ENCODE measurements around the gene BBS7.

Gene BBS7

DNA sequence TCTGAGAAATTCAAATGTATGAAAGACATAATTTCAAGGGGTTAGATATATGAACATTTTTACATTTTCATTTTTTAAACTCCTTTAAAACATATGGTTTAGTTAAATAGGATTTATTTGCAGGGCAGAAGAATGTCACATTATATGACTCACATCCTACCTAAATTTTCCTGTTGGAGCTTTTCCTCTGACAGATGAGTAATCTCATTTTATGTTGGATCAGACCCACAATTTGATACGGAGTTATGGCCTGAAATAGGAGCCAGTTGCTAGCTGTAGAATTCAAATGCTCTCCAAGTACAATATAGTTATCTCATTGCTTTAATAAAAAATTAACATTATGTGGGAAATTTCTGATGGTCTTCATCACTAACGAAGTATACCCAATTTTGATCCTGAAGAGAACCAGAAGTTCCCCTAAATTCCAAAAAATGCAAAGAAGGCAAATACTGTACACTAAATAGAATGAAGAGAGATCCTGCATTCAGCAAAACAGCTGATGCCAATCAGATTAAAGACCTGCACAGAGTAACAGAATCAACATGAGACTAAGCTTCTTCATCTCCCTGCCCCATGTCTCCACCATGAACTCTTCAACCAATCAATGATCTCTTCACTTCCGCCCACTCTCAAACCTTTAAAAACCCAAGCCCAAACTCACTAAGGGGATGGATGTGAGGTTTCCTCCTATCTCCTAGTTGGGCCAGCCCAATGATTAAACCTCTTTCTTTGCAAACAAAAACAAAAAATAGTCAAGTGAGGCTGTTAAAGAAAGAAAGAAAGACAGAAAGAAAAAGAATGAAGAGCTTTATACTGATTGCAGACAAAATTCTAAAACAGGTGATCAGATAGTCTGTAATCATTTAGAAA, 80.1 kb downstream of the BBS7 start:
- DNase-seq, result no peak

- no peak for DNase-seq
Observed at GRCh38 chr4:121789455-121789854, 80.8 kb downstream of the BBS7 start.

DNA sequence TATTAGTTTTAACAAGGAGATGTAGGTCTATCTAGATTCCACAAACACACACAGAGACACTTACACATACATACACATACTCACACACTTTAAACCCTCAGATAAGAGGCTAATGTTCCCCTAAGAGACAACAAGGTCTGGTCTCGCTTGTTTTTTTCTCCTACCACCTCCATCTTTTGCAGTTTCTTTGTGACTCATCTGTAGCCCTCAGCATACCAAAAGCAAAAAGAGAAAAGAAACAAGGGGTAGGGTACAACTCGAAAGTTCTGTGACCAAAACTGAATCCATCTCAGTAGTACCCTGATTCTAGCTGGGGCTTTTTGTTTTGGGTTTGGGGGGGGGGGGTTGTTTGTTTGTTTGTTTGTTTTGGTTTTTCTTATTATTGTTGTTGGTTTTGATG, 81.4 kb downstream of the BBS7 start:
- DNase-seq, result no peak

DNA sequence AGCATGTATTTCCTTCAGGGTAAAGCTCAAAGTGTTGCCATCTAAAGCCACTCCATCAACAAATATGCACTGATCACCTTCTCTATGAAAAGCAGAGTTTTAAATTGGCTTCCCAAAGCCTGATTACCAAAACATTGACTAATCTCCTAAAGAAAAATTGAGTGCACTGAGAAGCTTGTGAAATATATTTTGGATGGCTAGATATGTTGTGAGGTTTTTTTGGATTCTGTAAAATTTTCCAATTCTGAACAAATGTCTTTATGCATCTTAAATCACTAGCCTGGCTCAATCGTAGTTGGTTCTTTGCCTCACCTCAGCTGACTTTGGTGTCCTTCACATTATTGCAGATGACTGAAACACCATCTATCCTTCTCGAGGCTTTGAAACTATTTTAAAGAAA, 84.1 kb downstream of the BBS7 start:
- DNase-seq, result no peak

- DNase-seq, result no peak
Observed at GRCh38 chr4:121785479-121785878, 84.8 kb downstream of the BBS7 start.

GRCh38 chr4:121784975-121785374, 85.3 kb downstream of the BBS7 start:
- no peak for DNase-seq

DNA sequence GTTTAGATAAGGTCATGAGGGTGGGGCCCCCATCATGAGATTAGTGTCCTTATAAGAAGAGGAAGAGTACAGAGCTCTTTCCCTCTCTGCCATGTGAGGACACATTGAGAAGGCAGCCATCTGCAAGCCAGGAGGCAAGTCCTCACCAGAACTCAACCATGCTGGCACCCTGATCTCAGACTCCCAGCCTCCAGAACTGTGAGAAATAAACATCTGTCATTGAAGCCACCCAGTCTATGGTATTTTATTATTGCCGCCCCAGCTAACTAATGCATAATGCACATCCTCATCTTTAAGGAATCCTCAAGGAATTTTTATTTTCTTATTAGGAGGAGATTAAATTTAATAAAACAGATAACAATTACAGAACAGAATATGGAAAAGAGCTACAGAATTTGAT, 85.9 kb downstream of the BBS7 start:
- no peak for DNase-seq

DNA sequence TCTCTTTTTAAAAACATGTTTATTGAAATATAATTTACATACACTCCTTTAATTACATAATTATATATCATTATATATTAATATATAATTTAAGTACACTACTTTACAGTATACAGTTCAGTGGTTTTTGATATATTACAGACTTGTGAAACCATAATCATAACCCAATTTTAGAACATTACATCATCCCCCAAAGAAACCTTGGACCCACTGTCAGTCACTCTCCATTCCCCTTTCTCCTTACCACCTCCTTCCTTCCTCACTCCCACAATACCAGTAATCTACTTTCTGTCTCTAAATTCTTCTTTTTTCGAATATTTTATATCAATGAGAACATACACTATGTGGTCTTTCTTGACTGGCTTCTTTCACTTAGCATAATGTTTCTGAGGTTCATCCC, 87.1 kb downstream of the BBS7 start:
- no peak for DNase-seq

- DNase-seq, result no peak
Observed at GRCh38 chr4:121778991-121779628, 91.2 kb downstream of the BBS7 start.

DNA sequence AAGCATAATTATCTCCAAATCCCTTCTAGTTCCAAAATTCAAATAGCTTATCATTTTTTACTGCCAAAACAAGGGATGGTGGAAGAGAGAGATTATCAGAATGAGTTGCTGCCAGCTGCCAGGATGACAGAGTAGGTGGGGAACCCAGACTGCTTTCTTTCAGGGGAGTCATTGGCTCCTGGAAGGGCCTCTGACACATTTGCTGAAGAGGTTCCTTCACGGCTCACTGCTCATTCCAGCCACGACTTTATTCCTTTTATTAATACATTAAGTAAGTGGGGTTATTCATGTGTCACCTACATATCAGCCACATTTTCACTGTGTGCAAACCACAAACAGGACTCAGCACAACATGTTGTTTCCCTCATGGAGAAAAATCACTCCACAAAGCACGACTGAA, 92.6 kb downstream of the BBS7 start:
- no peak for DNase-seq

- DNase-seq, result no peak
Observed at GRCh38 chr4:121776610-121777401, 93.5 kb downstream of the BBS7 start.
